Heart right ventricle (tissue), 16 donors: ENCODE measurements around the gene MEGF9. TPM values are rescaled to one million over a fixed set of nuclear protein-coding genes. Genes with fewer than 3 reads are reported as not detected.

Experiments
- ATAC-seq, 8 donors: fragments of 200-7000 bp; cut with Tn5 transposase; one replicate each; pipeline ENCODE4 v1.9.1; 2020; ENCODE audit warnings: mild to moderate bottlenecking in 8 of 8, moderate library complexity in 8 of 8, moderate number of reproducible peaks in 1 of 8
- DNase-seq, 2 donors: peaks; one replicate each; pipeline ENCODE4 v3.0.0-alpha.2; 2020
- H3K27ac ChIP-seq, 10 donors: fragments of 200-600 bp; sonication (generic) in 2 of 10; one replicate each; pipeline versions ENCODE4 v1.5.0 to v1.8.0; 2020 to 2022; ENCODE audit warnings: mild to moderate bottlenecking in 3 of 10
- H3K27me3 ChIP-seq, 7 donors: fragments of 200-600 bp; one replicate each; pipeline ENCODE4 v1.8.0; 2021 to 2022; ENCODE audit warnings: mild to moderate bottlenecking in 2 of 7
- H3K36me3 ChIP-seq, 9 donors: fragments of 200-600 bp; sonication (generic) in 1 of 9; one replicate each; pipeline versions ENCODE4 v1.5.0 to v1.8.0; 2020 to 2022; ENCODE audit warnings: mild to moderate bottlenecking in 2 of 9
- H3K4me1 ChIP-seq, 9 donors: fragments of 200-600 bp; sonication (generic) in 1 of 9; one replicate each; pipeline versions ENCODE4 v1.5.0 to v1.8.0; 2020 to 2022; ENCODE audit warnings: mild to moderate bottlenecking in 4 of 9
- H3K4me3 ChIP-seq, 10 donors: fragments of 200-600 bp; sonication (generic) in 2 of 10; one replicate each; pipeline versions ENCODE4 v1.5.0 to v1.8.0; 2020 to 2022; ENCODE audit warnings: mild to moderate bottlenecking in 7 of 10, moderate library complexity in 2 of 10
- H3K9me3 ChIP-seq, 11 donors: fragments of 200-600 bp in 10 of 11; sonication (generic) in 2 of 11; one replicate each; pipeline versions ENCODE4 v1.5.0 to v1.8.0; 2013 to 2022; ENCODE audit warnings: mild to moderate bottlenecking in 2 of 11, control low read depth in 1 of 11, moderate library complexity in 1 of 11
- WGBS, 2 donors: extraction: QIAGEN DNeasy Blood & Tissue Kit; methylation state at CpG; one replicate each; pipeline ENCODE4 v1.1.7; 2013; ENCODE audit warnings: inconsistent platforms in 1 of 2; 5-methylcytosine and 5-hydroxymethylcytosine counted together
- intact Hi-C, 10 donors: fragments of 100-400 bp; cut with DNase I; formaldehyde crosslinking; loops; one replicate each; pipeline versions ENCODE4 v1.11.1 to v1.14.2; 2022
- polyA plus RNA-seq, 2 donors: library from polyadenylated mRNA; stranded (reverse); fragments of 200-250 nt; gene quantifications; one replicate each; pipeline ENCODE4 v1.2.3, GENCODE V29; 2013
- total RNA-seq, 10 donors: library from RNA; stranded (reverse); fragmentation: NEBNext Ultra II Directional in 3 of 10; extraction: Animal tissue kit (Norgen Biotek cat#: 25700) in 3 of 10; gene quantifications; one replicate each; pipeline versions ENCODE4 v1.2.1 to v1.2.4, GENCODE V29; 2021 to 2023
- TF ChIP-seq, protein P1 (sequence below), 9 donors: fragments of 200-600 bp; sonication (generic) in 2 of 9; IDR thresholded peaks; one replicate each; pipeline versions ENCODE4 v1.5.0 to v1.8.0; 2021 to 2022; ENCODE audit warnings: antibody characterized with exemption in 9 of 9, mild to moderate bottlenecking in 5 of 9, moderate library complexity in 1 of 9
- donor health status: Arrhythmogenic right ventricular cardiomyopathy.
- donor health status: ischemic (EF 13 %, LVEDD 7.1; RV severe dilation, severe dysfunction).
- donor health status: healthy with polysubstance abuse.
- donor health status: DM: no; HTN: yes; CAD: no.
- donor health status: DM: no; HTN: no; CAD: no.
- donor health status: ischemic (EF 25% LVEDD 6.9; RV normal size, moderate dysfunction).
- donor health status: ischemic (EF 25% LVEDD 5.7; RV mildly dilated, moderate dysfunction).
- donor health status: healthy.
- donor health status: DM: yes; HTN: yes; CAD: no.
- donor health status: Ischemic cardiomyopathy.
- donor health status: ischemic (EF 35%, LVEDD 5.7; RV mildly dilated, moderate dysfunction).
- donor health status: nonischemic (EF 11% LVEDD 7.7; RV severe dilation, severe dysfunction).
- donor health status: DM: yes; HTN: yes; CAD: no.
- donor health status: PGD.
- donor health status: ischemic (EF 29% LVEDD 5.4; RV normal size, mild dysfunction).
- donor health status: nonischemic (EF 23%, LVEDD 6.1; RV moderate dilation, normal function).

Gene MEGF9
- total and polyA plus RNA-seq, 12 donors: 3.0 to 39.1 (median 8.5) TPM

DNA sequence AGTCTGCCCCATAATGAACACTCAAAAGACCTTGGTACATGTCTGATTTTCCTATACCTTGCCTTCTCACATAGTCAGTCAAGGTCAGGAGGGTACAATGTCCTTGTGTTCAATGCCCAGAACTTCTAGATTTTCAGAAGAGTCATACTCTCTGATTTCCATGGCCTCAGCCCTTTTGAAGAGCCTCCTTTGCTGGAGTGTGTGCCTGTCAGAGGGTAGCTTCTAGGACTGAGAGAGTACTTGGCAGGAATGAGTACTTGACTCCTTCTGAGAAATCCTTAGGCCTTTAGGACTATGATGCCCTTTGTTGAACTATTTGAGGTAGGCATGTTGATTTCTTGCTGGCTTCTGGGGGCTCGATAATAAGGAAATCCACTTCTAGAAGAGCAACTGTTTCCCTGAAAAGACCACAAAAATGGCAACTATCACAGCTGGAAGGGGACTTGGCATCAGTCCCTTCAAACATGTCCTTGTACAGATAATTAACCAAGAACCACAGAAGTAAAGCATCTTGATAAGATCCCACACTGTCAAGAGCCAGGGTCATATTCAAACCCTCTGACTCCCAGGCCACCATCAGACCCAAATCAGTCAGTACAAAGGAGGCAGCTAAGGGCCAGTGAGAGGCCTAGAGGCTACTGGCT, 10.6 kb upstream of the MEGF9 start:
- Histone ChIP-seq H3K4me1 (peaks cover 0 to 14% (median 0%) of the 10 kb centered on the region in 9 donors), H3K27ac (no peak overlapping the region), H3K9me3 (no peaks in the 10 kb centered on the region), H3K36me3 (no peaks in the 10 kb centered on the region), H3K27me3 (no peaks in the 10 kb centered on the region), H3K4me3 (no peak overlapping the region)
- 84 to 86% methylated on average over 1 of the region's 1 CpG for WGBS, 2 donors
- ATAC-seq: no peak
- intact Hi-C loops: no loop called here
- TF ChIP-seq, protein P1, sequence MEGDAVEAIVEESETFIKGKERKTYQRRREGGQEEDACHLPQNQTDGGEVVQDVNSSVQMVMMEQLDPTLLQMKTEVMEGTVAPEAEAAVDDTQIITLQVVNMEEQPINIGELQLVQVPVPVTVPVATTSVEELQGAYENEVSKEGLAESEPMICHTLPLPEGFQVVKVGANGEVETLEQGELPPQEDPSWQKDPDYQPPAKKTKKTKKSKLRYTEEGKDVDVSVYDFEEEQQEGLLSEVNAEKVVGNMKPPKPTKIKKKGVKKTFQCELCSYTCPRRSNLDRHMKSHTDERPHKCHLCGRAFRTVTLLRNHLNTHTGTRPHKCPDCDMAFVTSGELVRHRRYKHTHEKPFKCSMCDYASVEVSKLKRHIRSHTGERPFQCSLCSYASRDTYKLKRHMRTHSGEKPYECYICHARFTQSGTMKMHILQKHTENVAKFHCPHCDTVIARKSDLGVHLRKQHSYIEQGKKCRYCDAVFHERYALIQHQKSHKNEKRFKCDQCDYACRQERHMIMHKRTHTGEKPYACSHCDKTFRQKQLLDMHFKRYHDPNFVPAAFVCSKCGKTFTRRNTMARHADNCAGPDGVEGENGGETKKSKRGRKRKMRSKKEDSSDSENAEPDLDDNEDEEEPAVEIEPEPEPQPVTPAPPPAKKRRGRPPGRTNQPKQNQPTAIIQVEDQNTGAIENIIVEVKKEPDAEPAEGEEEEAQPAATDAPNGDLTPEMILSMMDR (IDR thresholded peaks at IDR 0.05): no peak
- no peak for DNase-seq

DNA sequence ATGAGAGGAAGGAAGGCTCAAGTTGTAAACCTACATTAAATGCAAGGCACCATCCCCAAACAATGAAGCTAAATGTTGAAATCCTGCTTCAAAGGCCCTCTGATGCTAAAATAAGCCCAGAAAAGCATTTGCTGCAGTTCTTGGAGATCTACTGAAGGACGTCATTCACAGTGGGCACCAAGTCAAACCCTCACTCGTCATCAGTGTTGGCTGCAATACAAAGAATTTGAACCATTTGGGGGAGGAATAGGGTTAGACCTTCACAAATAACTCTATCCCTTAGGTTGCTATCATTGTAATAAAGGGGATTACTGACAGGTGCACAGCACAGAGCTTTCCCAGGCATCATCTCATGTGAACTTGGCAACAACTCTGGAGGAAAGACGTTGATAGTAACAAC, 9.3 kb upstream of the MEGF9 start:
- peaks cover 0 to 7% (median 0%) of the 10 kb centered on the region in 9 donors for H3K4me1 ChIP-seq
- peak in 5 of 8 donors; percentile 20 to 80 (median 51) for ATAC-seq
- TF ChIP-seq, protein P1 (IDR thresholded peaks at IDR 0.05): no peak
- WGBS, 2 donors: 32 to 35% methylated on average over 3 of the region's 3 CpGs
- H3K9me3 ChIP-seq: no peaks in the 10 kb centered on the region
- H3K4me3 ChIP-seq: no peak overlapping the region
- H3K27me3 ChIP-seq: no peaks in the 10 kb centered on the region
- H3K36me3 ChIP-seq: no peaks in the 10 kb centered on the region
- no peak overlapping the region for H3K27ac ChIP-seq
- intact Hi-C loops: no loop called here
- no peak for DNase-seq

DNA sequence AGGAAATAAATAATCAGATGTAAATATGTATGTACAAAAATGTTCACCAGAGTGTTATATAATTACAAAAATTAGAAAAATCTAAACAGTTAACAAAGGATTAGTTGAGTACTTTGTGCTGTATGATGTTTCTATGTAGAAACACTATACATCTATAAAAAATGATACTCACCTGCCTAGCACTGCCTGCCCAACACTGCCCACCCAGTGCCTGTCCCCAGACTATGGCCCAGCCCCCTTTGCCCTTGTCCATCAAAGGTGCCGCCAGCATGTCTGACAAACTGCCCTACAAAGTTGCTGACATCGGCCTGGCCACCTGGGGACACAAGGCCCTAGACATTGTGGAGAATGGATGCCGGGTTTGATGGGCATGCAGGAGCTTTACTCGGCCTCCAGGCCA, 6.1 kb upstream of the MEGF9 start:
- Histone ChIP-seq H3K27me3 (no peaks in the 10 kb centered on the region), H3K9me3 (no peaks in the 10 kb centered on the region), H3K36me3 (no peaks in the 10 kb centered on the region), H3K27ac (no peak overlapping the region), H3K4me1 (peaks cover 0 to 11% (median 4%) of the 10 kb centered on the region in 9 donors), H3K4me3 (no peak overlapping the region)
- TF ChIP-seq, protein P1 (IDR thresholded peaks at IDR 0.05): no peak
- no peak for ATAC-seq
- intact Hi-C loops: no loop called here
- WGBS, 2 donors: 98 to 99% methylated on average over 4 of the region's 4 CpGs
- no peak for DNase-seq

DNA sequence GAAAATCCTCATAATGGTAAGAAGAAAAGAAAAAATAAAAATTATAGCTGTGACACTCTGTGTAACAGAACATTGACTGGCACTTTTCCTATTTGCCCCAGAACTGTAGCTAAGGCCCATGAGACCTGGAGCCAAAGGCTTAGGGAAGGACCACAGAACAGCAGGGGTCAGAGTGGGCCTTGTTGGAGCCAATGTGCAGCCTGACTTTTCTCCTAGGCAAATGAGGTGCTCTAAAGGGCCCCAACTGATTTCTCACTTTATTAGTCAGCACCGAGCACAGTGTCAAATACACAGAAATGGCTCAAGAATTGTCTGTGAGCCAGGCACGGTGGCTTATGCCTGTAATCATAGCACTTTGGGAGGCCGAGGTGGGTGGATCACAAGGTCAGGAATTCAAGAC, 4.0 kb upstream of the MEGF9 start:
- no peaks in the 10 kb centered on the region for H3K9me3 ChIP-seq
- 57 to 60% methylated on average over 3 of the region's 3 CpGs for WGBS, 2 donors
- TF ChIP-seq, protein P1 (IDR thresholded peaks at IDR 0.05): no peak
- no peak overlapping the region for H3K27ac ChIP-seq
- H3K36me3 ChIP-seq: no peaks in the 10 kb centered on the region
- intact Hi-C loops: loop anchor here in 2 of 10 donors (10.0 kb wide), 2 partner anchors 94 to 104 kb away; no protein-coding TSS in a partner anchor
- ATAC-seq (no peak), DNase-seq (no peak)
- H3K4me1 ChIP-seq: peaks cover 4 to 16% (median 13%) of the 10 kb centered on the region in 9 donors
- no peaks in the 10 kb centered on the region for H3K27me3 ChIP-seq
- no peak overlapping the region for H3K4me3 ChIP-seq
